Colonic mucosa (tissue), 4 donors: Measurements from ENCODE around the gene C14orf132. TPM values are rescaled to one million over a fixed set of nuclear protein-coding genes. Genes with fewer than 3 reads are reported as not detected.

Source experiments
- DNase-seq: peaks from one replicate; pipeline ENCODE4 v3.0.0-alpha.2; 2020
- H3K27ac ChIP-seq: fragments of 200-600 bp; one replicate; pipeline ENCODE4 v1.8.0; 2021
- H3K27me3 ChIP-seq: fragments of 200-600 bp; one replicate; pipeline ENCODE4 v1.8.0; 2021
- H3K36me3 ChIP-seq: fragments of 200-600 bp; one replicate; pipeline ENCODE4 v1.8.0; 2021
- H3K4me1 ChIP-seq: fragments of 200-600 bp; one replicate; pipeline ENCODE4 v1.8.0; 2021; ENCODE audit warnings: mild to moderate bottlenecking
- H3K4me3 ChIP-seq: fragments of 200-600 bp; one replicate; pipeline ENCODE4 v1.8.0; 2021
- H3K9ac ChIP-seq, 2 donors: one replicate each; pipeline ENCODE4 v1.7.0; 2013; ENCODE audit warnings: control low read depth in 2 of 2, low read depth in 2 of 2, low read length in 2 of 2
- H3K9me3 ChIP-seq: fragments of 200-600 bp; one replicate; pipeline ENCODE4 v1.8.0; 2021
- intact Hi-C: fragments of 100-400 bp; cut with DNase I; formaldehyde crosslinking; loops from one replicate; pipeline ENCODE4 v1.14.1; 2022
- total RNA-seq, 2 donors: library from RNA; stranded (reverse); fragmentation: NEBNext Ultra II Directional in 1 of 2; extraction: Animal tissue kit (Norgen Biotek cat#: 25700) in 1 of 2; gene quantifications; one replicate each; pipeline ENCODE4 v1.2.1, GENCODE V29; 2021
- TF ChIP-seq, protein P1 (sequence below): fragments of 200-600 bp; IDR thresholded peaks from one replicate; pipeline ENCODE4 v1.8.0; 2022; ENCODE audit warnings: antibody characterized with exemption, mild to moderate bottlenecking
- donor health status: healthy.
- donor health status: DM: no; HTN: no; CAD: no.
- donor health status: DM: no; HTN: no; CAD: no.

C14orf132 gene
- 1 to 10 TPM; 2.2 to 3.6 TPM for total RNA-seq

DNA sequence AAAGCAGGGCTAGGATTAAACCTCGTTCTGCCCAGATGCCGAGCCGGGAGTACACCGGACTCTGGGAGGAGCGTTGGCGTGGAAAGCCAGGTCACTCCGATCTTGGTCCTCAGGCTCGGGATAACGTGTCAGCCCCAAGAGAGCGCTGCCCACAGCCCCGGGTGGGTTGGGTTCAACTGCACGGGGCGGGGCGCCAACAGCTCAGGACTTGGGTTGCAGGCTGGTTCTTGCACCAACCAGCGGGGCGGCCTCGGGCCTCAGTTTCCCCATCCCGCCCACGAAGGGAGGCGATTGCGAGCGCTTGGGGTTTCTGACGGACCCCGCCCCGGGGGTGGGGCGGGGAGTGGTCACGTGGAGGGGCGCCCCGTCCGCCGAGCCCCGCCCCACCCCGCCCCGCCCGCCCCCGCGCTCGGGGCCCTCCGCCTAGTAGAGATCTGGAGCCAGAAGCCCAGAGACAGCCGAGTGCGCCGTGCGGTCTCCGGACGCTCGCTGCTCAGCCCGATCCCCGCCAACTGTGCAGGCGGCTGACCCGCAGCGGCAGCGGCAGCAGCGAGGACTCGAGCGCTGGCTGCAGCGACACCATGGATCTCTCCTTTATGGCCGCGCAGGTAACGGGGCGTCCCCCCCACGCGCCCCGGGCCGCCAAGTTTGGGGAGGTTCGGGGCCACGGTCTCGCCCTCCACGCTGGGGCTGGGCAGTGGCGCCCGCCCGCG is at the start of gene C14orf132:
TSS of gene C14orf132 (plus strand) at position 443 of the 713 bp plus-strand sequence. CDS start at position 582, 139 bp downstream.
- H3K27me3 ChIP-seq: peaks cover 8% of the 10 kb centered on the region
- peak; percentile 66 for DNase-seq
- no peaks in the 10 kb centered on the region for H3K9me3 ChIP-seq
- TF ChIP-seq, protein P1, sequence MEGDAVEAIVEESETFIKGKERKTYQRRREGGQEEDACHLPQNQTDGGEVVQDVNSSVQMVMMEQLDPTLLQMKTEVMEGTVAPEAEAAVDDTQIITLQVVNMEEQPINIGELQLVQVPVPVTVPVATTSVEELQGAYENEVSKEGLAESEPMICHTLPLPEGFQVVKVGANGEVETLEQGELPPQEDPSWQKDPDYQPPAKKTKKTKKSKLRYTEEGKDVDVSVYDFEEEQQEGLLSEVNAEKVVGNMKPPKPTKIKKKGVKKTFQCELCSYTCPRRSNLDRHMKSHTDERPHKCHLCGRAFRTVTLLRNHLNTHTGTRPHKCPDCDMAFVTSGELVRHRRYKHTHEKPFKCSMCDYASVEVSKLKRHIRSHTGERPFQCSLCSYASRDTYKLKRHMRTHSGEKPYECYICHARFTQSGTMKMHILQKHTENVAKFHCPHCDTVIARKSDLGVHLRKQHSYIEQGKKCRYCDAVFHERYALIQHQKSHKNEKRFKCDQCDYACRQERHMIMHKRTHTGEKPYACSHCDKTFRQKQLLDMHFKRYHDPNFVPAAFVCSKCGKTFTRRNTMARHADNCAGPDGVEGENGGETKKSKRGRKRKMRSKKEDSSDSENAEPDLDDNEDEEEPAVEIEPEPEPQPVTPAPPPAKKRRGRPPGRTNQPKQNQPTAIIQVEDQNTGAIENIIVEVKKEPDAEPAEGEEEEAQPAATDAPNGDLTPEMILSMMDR: no peak
- peaks cover 9% of the 10 kb centered on the region for H3K4me1 ChIP-seq
- peak within 1 kb of the TSS; percentile 48 for H3K27ac ChIP-seq
- H3K4me3 ChIP-seq: peak within 1 kb of the TSS; percentile 65
- peak within 1 kb of the TSS in 1 of 2 donors; percentile 76 for H3K9ac ChIP-seq
- H3K36me3 ChIP-seq: no peaks in the 10 kb centered on the region
- intact Hi-C loops: no loop called here

DNA sequence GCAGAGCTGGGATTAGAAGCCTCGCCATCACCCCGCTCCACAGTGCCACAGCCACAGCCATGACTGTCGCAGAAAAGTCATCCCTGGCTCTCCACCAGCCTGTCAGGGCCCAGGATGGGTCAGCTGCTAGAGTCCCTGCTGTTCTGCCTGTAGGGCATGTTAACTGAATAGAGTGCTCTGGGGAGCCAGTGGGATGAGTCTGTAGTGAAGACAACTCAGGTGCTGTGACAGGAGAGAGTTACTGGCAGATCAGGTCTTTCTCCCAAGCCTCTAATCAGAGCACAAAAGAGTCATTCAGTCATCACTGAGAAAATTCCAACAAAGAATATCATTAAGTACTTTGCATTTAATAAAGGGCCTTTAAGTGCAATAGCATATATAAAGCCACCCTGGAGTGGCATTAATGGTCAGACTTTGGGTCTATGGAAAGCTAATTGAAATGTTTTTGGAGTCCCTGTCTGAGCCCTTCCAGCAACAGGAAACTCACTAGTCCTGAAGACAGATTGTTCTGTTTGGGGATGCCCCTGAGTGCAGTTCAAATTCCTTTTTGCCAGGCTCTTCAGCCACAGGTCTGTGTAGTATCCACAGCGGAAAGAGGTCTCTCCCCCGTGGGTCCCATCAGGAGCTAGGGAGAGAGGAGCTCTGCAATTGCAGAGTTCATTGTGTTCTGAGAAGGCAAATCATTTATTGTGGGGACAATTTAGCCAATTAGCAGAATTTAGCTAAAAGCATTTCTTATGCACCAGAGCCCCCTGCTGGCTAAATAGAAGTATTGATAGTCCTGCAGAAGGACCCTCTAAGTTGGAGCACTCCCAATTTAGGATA is 45.2 kb upstream of the C14orf132 start:
- no peak overlapping the region for H3K4me3 ChIP-seq
- intact Hi-C loops: loop anchor here (2.0 to 10.0 kb wide), 2 partner anchors 281 to 433 kb away; no protein-coding TSS in a partner anchor

DNA sequence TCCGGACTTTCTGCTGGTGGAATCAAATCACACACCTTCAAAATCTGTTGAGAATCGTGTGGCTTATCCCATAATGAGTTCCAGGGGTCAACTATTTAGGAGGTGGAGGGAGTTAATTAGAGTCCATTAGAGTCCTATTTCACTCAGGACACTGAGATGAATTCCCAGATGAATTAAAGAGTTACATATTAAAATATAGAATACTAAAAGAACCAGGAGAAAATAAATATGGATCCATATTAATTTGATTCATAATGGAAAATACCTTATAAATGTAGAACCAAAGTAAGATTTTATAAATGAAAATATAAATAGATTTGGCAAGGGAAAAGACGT is 44.6 kb upstream of the C14orf132 start:
- TF ChIP-seq, protein P1: no peak

More for the DNA sequence above, 45.2 kb upstream of the C14orf132 start:
- TF ChIP-seq, protein P1: peak; percentile 63
- peak; percentile 21 for DNase-seq
- Histone ChIP-seq H3K36me3 (no peaks in the 10 kb centered on the region), H3K9me3 (no peaks in the 10 kb centered on the region), H3K4me1 (no peaks in the 10 kb centered on the region), H3K27me3 (no peaks in the 10 kb centered on the region), H3K9ac (no peak overlapping the region), H3K27ac (no peak overlapping the region)

DNA sequence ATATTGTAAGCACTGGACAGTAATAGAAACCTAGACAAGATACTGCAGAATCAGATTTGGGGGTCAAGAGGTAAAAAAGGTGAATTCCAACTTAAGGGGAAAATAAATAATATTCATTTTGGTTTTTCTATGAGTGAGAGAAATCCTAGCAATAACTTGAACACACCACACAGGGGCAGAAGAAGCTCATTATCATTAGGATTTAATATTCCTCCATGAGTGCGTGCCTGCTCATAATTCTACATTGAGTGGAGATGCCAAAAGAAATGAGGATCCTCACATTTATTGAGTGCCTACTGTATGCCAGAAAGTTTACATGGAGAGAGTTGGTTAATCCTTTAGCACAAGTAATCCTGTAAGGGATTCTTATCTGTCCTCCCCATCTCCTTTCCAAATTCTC is 40.5 kb upstream of the C14orf132 start:
- DNase-seq: no peak
- H3K27ac ChIP-seq: no peak overlapping the region
- H3K4me1 ChIP-seq: no peaks in the 10 kb centered on the region
- intact Hi-C loops: loop anchor here (5.0 to 10.0 kb wide), 2 partner anchors 276 to 424 kb away; no protein-coding TSS in a partner anchor
- H3K9ac ChIP-seq: no peak overlapping the region
- no peak overlapping the region for H3K4me3 ChIP-seq
- no peaks in the 10 kb centered on the region for H3K36me3 ChIP-seq
- no peaks in the 10 kb centered on the region for H3K9me3 ChIP-seq
- no peaks in the 10 kb centered on the region for H3K27me3 ChIP-seq
- TF ChIP-seq, protein P1: no peak

More for the DNA sequence above, 44.6 kb upstream of the C14orf132 start:
- H3K9me3 ChIP-seq: no peaks in the 10 kb centered on the region
- H3K4me1 ChIP-seq: no peaks in the 10 kb centered on the region
- no peaks in the 10 kb centered on the region for H3K36me3 ChIP-seq
- H3K27me3 ChIP-seq: no peaks in the 10 kb centered on the region
- no peak overlapping the region for H3K27ac ChIP-seq
- no peak overlapping the region for H3K9ac ChIP-seq
- DNase-seq: no peak
- intact Hi-C loops: loop anchor here (10.0 kb wide), 1 partner anchor 280 kb away; no protein-coding TSS in a partner anchor
- H3K4me3 ChIP-seq: no peak overlapping the region

DNA sequence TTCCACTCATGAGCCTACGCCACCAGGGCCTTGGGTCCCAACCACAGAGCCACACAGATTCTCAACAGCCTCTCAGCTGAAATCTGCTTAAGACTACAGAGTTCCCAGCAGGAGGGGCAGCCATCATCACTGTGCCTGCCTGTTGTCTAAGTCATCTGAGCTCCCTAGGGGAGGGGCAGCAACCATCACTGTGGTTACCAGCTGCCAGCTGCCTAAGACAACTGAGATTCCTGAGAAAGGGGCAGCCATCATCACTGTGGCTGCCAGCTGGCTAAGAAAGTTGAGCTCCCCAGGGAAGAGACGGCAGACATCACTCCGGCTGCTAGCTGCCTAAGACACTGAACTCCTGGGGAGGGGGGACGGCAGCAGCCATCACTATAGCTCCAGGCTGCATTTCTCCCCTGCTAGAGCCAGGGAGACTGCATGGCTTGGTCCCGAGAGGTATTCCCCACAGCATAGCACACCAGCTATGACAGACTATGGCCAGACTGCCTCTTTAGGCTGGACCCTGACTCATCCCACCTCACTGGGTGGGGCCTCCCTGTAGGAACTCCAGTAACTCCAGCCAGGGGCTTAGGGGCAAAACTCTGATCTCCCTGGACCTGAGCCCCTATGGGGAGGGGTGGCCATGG is 37.2 kb upstream of the C14orf132 start:
- Histone ChIP-seq H3K4me3 (no peak overlapping the region), H3K4me1 (no peaks in the 10 kb centered on the region), H3K9ac (no peak overlapping the region), H3K9me3 (no peaks in the 10 kb centered on the region), H3K27me3 (no peaks in the 10 kb centered on the region), H3K27ac (no peak overlapping the region), H3K36me3 (no peaks in the 10 kb centered on the region)
- DNase-seq: no peak
- TF ChIP-seq, protein P1: no peak
- intact Hi-C loops: loop anchor here (2.0 kb wide), 1 partner anchor 97 kb away; no protein-coding TSS in a partner anchor
